Activated CD4-positive, alpha-beta T cell treated with anti-CD3 and anti-CD28 coated beads for 48 hours (primary cell): ENCODE results near the gene BEX4.
"Not testable (repeated sequence)": the region's sequence is repeated elsewhere in the genome, so short reads cannot be mapped to it uniquely, and the experiment has no call there.

Experiments
- DNase-seq: peaks from one replicate; pipeline ENCODE4 v3.0.0-alpha.2; 2020

BEX4 gene, protein sequence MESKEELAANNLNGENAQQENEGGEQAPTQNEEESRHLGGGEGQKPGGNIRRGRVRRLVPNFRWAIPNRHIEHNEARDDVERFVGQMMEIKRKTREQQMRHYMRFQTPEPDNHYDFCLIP

GRCh38 chrX:103214870-103215424 is at the start of gene BEX4:
BEX4 (plus strand) TSS chrX:103215108; CDS start chrX:103216154, 1,046 bp downstream.
- DNase-seq: peak; percentile 87

GRCh38 chrX:103170216-103170615 is 44.7 kb upstream of the BEX4 start:
- no peak for DNase-seq

DNA sequence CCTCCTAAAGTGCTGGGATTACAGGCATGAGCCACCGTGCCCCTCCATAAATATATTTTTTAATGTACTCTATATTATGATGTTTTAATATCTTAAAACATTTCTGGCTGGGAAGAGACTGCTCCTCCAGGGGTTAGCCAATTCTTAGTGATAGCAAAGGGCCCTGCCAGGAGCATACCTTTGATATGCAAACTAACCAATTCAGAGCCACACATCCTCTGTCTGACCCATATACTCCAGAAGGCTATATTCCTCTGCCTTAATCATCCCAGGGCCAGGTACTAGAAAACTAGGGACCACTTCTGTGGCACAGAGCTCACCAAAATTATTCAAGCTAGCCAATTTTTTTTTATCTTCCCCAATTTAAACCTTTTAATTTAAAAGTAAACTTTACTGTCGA is 43.6 kb upstream of the BEX4 start:
- no peak for DNase-seq

DNA sequence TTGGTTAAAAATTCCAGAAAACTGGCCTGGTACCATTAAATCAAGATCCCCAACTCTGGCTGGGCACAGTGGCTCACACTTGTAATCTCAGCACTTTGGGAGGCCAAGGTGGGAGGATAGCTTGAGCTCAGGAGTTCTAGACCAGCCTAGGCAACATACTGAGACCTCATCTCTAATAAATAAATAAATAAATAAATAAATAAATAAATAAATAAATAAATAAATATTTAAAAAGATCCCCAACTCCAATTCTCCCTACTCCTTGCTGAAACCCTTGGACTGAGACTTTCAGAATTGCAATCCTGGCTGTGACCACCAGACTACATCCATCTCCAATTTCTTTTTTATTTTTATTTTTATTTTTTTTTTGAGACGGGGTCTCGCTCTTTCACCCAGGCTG is 39.7 kb upstream of the BEX4 start:
- not testable (repeated sequence) for DNase-seq

DNA sequence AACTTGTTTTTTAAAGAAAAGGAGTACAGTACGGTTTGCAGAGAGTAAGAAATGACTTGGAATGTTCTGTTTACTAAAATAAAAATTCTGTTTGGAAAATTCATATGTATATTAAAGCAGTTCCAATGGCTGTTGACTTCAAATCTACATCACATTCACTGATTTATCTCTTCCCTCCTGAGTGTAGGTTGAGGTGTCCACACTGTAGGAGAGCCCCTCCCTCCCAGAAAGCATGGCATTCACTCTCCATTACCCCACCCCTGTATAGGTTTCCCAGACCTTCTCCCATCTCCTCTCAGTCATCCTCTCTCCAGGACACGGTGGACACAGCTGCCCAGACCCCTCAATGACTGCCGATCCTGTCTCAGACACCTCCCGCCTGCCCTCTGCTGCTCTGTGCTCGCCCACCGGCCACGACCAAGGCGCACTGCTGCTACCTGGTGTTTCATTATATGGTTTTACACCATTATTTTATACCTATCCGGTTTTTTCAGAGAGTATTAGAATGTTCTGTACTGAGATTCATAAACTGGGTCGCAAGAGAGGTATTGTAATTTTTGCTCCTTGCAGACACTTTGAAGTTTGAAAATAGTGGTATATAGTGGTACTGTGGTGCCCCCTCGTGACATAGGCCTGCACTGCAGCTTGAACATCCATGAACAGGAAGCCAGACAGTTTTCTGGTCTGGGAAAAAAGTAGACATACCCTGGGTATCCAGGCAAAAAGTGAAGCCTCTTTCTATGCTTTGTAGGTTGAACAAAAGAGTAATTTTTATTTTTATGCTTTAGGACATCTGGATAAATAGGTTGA is 38.8 kb upstream of the BEX4 start:
- DNase-seq: peak; percentile 70

GRCh38 chrX:103177556-103177955 is 37.4 kb upstream of the BEX4 start:
- no peak for DNase-seq

- DNase-seq: no peak
These were observed 31.0 kb upstream of the BEX4 start for GRCh38 chrX:103183912-103184311.

- no peak for DNase-seq
These were observed 26.9 kb upstream of the BEX4 start for GRCh38 chrX:103187953-103188475.

DNA sequence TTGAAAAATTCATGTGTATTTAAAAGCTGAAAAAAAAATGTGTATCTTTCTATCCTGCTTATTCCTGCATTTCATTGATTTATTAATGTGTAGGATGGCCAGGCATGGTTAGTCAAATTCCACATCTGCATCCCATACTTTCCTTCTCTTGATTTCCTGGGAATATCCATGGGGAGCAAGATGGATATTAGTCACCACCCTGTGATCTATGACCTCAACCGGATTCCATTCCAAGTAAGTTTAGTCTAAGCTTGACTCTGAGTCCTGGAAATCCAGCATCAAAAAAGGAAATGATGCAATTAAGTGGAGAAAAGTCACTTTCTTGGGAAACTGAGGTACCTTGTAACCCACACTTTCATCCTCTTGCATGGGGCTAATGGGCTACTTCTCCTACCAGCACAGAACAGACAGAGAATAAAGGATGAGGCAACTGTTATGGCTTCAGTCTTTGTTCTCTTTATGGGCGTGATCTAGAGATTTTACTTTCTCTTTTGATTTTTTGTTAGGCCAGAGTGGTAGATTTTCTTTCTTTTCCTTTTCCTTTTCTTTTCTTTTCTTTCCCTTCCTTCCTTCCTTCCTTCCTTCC is 17.1 kb upstream of the BEX4 start:
- no peak for DNase-seq

DNA sequence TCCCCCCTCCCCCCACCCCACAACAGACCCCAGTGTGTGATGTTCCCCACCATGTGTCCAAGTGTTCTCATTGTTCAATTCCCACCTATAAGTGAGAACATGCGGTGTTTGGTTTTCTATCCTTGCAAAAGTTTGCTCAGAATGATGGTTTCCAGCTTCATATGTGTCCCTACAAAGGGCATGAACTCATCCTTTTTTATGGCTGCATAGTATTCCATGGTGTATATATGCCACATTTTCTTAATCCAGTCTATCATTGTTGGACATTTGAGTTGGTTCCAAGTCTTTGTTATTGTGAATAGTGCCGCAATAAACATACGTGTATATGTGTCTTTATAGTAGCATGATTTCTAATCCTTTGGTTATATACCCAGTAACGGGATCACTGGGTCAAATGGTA is 16.2 kb upstream of the BEX4 start:
- not testable (repeated sequence) for DNase-seq

DNA sequence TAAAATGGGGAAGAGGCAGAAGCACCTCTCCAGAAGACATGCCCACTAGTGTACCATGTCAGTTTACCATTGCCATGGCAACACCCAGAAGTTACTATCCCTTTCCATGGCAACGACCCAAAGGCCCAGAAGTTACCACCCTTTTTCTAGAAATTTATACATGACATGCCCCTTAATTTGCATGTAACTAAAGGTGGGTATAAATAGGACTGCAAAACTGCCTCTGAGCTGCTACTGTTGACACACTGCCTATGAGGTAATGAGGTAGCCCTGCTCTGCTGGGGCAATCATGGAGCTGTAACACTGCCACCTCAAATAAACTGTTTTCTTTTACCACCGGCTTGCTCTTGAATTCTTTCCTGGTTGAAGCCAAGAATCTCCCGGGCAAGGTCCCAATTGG is 13.9 kb upstream of the BEX4 start:
- no peak for DNase-seq

DNA sequence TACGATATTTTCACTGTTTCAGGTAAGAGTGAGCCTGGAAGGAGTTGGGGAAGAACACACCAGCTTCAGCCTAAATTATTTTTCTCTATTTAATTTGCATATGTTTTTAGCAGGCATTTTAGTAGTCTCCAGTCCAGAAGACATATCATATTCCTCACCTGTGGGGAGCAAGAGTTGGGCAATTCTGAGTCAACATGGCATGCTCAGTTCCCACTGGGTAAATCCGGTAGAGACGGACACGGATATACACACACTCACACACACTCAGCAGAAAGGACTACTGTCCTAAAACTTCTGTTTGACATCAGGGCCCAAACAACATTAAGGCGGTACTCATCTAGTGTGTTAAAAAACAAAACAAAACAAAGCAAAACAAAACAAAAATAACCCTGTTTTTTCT is 4.9 kb upstream of the BEX4 start:
- no peak for DNase-seq

DNA sequence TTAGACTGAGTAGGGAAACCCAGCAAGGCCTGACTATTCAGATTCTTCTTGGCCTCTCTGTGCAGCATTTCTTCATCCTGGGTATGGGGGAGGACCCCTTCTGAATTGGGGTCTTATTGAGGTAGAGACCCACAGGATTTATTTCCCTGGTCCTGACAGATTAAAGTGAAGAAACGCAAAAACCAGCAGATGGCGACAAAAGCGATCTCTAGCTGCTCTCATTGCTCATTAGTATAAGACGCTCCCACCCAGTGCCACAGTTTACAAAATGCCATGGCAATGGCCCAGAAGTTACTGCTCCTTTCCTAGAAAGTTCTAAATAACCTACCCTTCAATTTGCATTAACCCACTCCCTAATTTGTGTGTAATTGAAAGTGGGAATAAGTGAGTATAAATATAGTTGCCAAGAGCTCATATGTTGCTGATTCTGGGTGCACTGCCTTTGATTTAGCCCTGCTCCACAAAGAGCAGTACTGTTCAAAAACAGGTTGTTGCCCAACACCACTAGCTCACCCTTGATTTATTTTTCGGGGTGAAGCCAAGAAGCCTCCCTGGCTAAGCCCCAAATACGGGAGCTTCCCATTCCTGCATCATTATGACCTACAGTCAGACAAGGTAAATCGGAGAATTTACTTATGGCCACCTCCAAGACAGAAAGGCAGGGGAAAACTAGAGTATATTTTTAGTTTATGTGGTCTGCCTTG is 3.7 kb upstream of the BEX4 start:
- DNase-seq: peak; percentile 41

DNA sequence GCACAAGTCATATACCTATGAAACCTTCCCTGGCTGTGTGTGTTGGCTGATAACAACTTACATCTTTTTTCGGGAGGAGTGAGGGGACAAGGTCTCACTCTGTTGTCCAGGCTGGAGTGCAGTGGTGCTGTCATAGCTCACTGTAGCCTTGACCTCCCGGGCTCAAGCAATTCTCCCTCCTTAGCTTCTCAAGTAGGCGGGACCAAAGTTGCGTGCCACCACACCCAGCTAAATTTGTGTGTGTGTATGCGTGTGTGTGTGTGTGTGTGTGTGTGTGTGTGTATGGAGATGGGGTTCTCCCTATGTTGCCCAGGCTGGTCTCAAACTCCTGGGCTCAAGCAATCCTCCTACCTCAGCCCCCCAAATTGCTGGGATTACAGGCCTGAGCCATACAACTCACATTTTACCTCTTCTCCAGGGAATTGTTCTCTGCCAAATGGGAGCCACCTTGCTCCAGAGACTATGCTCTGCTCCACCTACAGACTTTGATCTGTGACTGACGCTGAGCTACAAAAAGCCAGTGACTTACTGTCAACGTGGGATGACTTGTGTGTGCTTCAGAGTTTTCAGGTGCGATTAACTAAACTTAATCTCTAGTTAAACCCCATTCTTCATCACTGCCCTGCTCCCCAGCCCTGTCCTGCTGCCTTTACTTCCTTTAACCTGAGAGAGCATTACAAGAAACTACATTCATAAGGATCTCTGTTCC is 2.0 kb upstream of the BEX4 start:
- DNase-seq: no peak

GRCh38 chrX:103215425-103215991 is 600 bp downstream of the BEX4 start:
- DNase-seq: peak; percentile 35

GRCh38 chrX:103220511-103221323 is 5.8 kb downstream of the BEX4 start:
- DNase-seq: no peak

DNA sequence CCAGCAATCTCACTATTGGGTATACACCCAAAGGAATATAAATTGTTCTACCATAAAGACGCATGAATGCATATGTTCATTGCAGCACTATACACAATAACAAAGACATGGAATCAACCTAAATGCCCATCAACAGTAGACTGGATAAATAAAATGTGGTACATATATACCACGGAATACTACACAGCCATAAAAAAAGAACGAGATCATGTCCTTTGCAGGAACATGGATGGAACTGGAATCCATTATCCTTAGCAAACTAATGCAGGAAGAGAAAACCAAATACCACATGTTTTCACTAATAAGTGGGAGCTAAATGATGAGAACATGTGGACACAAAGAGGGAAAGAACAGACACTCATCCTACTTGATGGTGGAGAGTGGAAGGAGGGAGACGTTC is 11.0 kb downstream of the BEX4 start:
- not testable (repeated sequence) for DNase-seq

- no peak for DNase-seq
These were observed 18.4 kb downstream of the BEX4 start for GRCh38 chrX:103233263-103233662.

DNA sequence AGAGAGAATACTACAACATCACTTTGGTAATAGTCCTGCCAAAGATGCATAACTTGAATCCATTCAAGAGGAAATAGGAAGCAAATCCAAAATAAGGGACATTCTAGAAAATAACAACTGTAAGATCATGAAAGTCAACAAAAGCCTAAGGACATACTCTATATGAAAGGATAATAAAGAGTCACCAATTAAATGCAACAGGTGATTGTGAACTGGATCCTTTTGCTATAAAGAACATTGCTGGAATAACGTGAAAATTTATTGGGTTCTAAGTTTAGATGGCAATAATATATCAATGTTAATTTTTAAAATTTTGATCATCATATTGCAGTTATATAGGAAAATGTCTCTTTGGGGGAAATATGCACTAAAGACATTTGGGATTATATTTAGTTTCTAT is 20.0 kb downstream of the BEX4 start:
- no peak for DNase-seq

- DNase-seq: not testable (repeated sequence)
These were observed 20.7 kb downstream of the BEX4 start for GRCh38 chrX:103235608-103236007.

DNA sequence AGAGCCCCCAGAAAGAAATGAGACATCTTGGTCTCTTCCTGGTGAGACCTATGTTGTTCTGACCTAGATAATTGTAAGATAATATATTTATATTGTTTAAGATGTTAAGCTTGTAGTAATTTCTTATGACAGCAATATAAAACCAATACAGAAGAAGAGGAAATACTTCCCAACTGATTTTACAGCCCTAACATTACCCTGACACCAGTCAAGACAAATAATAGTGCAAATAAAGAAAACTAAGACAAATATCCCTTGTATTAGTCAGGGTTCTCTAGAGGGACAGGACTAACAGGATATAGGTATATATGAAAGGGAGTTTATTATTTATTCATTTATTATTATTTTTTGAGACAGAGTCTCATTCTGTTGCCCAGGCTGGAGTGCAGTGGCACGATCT is 21.4 kb downstream of the BEX4 start:
- DNase-seq: no peak
